Measurements from ENCODE around the gene PLRG1.

Gene PLRG1

DNA sequence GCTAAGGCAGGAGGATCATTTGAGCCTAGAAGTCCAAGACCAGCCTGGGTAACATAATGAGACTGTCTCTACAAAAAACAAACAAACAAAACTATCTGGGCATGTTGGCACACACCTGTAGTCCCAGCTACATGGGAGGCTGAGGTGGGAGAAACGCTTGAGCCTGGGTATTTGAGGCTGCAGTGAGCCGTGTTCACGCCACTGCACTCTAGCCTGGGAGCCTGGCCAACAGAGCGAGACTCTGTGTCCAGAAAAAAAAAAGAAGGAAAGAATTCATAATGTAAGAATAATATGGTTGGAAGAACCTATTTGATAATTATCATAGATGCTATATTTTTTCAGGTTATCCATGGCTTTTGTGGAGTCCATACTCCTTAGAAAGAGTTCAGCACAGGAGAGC lies 32.6 kb downstream of the PLRG1 start:
- DNase-seq (ENCODE audit: low spot score): no peak

DNA sequence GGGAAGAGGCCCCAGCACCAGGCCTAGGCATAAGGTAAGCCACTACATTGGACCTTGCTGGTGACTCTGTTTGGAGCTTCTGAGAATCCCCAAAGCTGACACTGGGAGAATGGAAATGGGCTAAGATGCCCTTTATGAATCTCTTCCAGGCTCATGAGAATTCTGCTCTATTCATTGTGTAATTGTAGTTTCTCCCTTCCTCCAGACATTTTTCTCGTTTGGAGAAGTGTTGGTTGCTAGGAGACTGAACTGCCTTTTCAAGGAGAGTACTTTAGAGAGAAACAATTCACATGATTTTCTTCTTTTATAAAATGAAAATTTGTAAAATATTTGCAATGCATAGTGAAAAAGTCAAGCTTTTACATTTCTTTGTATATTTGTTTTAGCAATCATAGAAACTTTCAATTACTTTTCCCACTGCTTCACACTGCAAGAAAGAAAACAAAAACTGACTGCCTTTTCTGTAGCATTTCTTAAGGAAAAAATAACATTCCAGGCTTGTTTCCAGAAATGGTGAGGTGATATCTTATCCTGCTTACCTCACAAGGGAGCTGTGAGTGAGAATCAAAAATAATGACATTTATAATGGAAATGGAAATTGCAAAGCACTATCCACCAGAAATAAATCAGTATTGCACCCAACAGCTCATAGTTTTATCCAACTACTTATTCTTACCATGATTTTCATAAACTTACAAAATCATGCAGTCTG lies 33.7 kb downstream of the PLRG1 start:
- DNase-seq (ENCODE audit: low spot score): no peak

DNA sequence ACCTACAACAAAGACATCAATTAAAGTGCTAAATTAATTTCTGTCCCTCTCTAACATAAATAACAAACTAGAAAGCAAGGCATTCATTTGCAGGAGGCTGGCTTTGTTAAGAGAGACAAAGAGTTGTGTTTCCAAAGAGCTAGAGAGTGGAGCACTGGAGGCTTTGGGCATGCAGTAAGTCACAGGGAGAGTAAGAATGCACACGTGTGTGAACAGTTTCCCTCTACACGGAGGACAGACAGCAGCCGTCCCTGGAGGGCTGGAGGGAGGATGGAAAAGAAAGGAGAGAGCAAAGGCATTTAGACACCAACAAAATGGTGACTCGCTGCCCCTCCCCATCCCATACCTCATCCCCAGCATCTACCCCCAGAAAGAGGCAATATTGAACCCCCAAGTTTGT lies 38.2 kb downstream of the PLRG1 start:
- DNase-seq (ENCODE audit: low spot score): no peak

DNA sequence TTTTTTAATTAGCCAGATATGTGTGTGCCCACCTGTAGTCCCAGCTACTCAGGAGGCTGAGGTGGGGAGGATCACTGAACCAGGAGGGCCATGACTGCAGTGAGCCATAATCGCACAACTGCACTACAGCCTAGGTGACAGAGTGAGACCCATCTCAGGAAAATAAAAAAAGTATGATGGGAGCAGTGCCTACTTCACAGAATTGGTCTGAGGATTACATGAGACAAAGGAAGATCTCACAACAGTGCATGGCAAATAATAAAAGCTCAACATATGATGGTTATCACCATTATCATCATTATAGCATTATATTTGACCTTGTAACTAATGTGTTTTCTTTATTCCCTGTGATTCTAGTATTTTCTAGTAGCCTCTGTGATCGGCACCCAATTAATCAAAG lies 38.7 kb downstream of the PLRG1 start:
- no peak for DNase-seq (ENCODE audit: low spot score)

DNA sequence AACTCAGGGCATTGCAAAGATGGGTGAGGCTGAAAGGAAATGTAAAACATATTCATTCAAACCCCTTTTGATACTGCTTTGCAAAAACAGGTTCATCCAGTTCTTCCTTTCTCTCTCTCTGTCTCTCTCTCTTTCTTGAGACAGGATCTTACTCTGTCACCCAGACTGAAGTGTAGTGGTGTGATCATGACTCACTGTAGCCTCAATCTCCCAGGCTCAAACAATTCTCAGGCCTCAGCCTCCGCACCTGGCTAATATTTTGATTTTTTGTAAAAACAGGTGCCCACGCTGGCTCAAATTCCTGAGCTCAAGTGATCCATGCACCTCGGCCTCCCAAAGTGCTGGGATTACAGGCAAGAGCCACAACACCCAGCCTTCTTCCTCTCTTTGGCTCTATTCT lies 43.0 kb downstream of the PLRG1 start:
- DNase-seq (ENCODE audit: low spot score): no peak

DNA sequence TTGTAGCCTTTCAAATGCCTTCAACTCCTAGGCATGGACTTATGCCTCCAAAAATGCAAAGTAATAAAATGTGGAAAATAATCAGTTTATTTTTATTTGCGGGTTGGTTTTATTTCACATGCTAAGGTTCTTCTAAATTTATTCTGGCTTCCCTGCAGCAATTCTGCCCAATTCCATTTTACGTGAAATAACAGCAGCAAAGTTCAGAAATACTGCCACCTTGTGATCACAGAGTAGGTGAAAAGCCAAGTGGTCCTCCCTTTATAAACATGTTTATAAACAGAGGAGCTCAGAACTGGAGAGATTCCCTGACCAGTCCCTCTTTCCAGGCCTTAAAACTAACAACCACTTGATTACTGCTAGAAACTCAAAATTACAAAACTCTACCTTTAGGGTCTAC lies 43.9 kb downstream of the PLRG1 start:
- DNase-seq (ENCODE audit: low spot score): no peak

DNA sequence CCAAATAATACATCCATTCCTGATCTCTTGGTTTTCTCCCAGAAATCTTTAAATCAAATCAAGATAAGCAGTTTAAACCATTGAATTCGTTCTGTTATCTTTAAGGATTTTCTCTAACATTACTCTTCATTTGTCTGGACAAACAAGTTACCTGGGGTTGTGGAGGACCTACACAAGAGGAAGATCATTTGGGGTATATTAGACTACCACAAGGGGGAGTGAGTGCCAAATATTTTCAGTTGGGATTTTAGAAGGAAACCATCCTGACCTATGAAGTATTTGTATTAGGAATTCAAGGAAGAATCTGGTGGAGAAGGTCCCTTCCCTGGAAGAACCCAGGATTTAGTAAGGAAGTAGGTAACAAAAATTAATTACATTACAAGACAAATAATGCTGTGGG lies 46.6 kb downstream of the PLRG1 start:
- no peak for DNase-seq (ENCODE audit: low spot score)

DNA sequence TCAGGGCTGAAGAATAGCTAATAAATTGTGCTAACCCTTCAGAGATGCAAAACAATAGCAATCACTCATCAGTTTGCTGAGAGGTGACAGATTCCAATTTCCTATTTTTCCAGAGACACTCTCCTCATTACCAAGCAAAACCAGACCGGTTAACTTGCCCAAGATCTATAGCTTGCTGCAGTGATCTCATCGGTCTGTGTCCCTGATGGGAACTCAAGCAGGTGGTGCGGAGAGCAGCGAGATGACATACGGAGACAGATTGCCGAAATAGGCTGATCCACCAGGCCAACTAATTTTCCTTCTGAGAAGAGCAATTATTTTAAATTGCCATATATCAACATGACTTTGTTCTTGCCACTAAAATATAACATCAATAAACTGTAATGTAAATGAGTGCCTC lies 48.1 kb downstream of the PLRG1 start:
- no peak for DNase-seq (ENCODE audit: low spot score)

DNA sequence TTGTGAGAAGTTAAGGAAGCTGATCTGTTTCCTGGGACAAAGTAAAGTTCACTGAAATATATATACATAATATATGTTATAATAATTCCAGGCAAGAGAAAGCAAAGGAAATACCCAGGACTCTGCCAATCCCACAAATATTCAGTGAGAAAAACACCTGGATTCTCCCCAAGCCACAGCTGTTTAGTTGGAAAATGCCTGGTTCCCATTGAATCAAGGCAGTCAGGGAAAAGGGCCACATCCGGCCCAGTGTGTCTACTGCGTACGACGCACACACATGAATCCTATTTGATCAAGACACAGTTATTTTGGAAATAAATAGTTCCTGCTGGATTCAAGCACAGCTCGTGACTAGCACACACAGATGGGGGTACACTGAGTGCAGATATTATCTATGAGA lies 52.3 kb downstream of the PLRG1 start:
- DNase-seq (ENCODE audit: low spot score): no peak

DNA sequence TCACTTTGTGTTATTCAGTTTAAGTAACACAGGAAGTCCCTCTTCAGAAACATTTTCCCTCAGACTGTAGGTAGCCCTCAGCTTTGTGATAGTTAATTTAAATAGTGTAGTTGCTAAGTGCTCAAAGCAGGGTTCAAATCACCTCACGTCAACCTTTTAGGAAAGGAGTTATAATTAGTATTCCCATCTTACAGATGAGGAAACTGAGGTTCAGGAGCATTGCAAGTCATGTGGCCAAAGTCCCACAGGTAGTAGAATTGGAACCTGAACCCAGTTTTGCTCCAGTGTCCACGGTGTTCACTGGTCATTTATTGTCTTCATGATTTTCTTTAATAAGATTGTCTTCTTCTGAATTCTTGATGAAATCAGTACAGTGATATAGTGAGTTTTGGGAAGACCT lies 54.3 kb downstream of the PLRG1 start:
- no peak for DNase-seq (ENCODE audit: low spot score)

DNA sequence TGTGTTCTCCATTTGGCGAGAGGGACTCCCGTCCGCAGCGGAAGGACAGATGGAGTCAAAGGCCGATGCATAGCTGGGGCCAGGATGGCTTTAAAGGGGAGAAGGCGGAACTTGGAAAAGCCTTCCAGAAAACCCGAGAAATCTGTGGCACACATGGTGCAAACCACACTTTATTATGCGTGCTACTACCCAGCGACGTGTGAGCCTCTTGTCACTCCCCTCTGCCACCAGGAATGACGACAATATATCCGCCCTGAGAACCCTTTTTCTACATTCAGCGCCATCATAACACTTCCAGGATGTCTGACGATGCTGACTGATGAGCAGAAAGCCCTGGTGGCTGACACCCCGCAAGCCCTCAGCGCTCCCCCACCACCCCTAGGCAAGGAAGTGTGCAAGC lies 57.9 kb downstream of the PLRG1 start:
- no peak for DNase-seq (ENCODE audit: low spot score)

DNA sequence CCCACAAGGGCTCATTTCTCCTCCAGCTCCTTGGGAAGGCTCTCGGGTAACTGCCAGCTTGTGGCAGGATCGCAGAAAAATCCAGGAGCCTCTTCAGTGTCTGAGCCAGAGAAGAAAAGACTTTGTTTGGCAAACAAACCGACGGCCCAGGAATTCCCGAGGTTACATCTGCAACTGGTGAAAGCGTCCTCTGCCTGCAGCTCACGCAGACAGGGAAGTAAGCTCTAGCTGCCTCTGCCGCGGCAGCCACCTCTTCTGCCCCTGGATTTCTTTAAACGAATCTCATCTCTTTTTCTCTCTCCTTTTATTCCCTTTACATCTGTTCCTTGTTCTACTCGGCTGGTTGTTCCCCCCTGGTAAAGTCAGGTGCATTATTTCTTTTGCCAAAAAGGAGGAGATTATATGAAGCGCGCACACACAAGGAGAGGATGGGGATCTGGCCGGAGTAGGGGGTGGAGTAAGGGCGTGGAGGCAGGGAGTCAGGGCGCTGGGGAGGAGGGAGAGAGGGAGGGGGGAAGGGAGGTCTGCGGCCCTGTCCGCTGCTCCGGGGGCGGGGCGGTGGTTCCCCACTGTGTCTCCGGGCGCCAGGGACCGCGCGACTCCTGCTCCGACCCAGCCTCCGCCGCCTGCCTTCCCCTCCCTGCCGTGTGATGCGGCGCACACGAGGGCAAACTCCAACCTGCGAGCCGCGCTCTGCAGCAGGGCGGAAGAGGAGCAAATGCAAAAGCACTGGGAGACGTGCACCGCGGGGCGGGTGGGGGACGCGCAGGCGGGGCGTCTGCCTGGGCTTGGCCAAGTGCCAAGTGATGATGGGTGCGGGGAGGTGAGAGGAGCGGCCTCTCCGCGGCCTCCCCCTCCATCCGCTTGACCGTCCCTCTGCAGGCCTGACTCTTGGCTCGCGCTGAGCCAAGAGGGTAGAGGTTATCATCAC lies 58.6 kb downstream of the PLRG1 start, which contains the start of gene DCHS2:
DCHS2 (minus strand) TSS at position 459 of the 931 bp plus-strand sequence; CDS start at position 15, 444 bp downstream.
- peak; percentile 74 for DNase-seq (ENCODE audit: low spot score)

DNA sequence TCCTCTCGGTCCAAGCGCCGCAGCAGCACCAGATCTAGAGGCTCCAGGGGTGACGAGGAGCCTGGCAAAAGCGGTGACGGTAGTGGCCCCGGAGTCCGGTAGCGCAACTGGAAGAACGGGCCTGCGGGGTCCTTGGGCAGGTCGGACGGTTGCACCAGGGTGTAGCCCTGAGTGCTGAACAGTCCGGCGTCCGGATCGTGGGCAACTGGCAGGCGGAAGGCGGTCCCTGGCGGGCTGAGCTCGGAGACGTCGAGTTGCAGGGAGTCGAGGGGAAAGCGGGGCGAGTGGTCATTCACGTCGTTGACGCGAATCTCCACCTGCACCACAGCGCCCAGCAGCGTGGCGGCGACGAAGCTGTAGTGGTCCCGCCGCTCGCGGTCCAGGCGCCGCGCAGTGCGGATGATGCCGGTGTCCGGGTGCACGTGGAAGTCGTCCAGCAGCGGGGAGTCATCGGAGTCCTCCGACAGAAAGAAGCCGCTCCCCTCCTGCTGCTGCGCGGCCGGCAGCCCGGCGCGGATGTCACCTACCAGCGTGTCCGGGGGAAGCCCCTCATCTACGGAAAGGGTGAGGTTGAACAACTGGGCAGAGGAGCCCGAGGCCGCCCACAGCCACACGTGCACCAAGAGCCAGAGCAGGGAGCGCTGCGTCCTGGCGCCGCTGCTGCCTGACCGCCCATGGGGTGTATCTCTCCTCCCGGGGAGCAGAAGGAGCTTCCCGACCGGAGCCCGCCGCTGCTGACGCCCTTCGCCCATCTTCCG lies 59.4 kb downstream of the PLRG1 start:
- DNase-seq (ENCODE audit: low spot score): peak; percentile 64

DNA sequence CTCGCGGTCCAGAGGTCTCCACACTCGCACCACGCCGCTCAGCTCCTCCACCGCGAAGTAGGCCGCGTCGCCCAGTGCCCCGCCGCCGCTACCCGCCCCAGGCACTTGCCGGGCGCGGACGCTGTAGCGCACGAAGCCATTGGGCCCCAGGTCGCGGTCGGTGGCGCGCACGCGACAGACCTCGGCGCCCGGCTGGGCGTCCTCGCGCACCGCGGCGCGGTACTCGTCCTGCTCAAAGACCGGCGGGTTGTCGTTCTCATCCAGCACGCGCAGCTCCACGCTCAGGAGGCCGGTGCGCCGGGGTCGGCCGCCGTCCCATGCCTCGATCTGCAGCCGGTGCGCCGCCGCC lies 60.0 kb downstream of the PLRG1 start:
- no peak for DNase-seq (ENCODE audit: low spot score)

DNA sequence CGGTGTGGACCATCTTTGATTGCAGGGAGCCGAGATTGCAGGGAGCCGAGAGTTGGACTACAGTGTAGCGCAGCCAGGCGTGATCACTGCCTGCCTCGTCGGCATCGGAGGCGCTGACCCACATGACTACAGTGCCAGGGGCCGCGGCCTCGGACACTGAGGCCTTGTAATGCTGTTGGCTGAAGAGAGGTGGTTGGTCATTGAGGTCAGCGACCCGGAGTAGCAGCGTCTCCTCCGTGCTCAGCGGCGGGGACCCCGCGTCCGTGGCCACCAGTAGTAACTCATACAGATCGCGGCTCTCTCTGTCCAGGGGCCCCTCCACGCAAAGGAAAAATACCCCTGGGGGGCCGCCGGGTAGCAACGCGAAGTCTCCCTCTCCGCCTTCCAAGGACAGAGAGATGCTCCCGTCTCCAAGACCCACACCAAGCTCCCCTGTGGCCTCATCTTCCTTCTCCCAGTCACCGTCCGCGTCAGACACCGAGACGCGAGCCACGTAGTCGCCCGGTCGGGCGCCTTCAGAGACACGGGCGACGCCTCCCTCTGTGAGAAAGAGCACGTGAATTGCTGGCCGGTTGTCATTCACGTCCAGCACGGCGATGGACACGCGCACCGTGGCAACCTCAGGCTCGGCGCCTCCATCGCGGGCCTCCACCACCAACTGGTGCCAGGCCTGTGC lies 60.5 kb downstream of the PLRG1 start:
- DNase-seq (ENCODE audit: low spot score): no peak

DNA sequence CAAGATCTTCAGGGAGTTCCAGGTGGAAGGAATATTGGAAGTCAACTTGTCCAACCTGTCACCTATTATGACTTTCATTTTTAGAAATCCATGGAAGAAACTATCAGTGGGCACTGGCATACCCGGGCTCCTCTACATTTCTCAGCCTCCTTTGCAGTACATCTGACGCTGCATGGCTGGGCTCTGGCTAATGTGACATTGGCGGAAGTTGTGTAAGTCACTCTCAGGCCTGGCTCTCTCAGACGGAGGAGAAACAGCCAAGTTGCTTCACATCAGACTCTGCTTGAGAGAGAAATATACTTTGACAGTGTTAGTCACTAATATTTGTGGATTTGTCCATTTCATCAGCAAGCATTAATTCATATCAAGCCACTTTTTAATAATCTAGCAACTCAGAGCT lies 63.1 kb downstream of the PLRG1 start:
- DNase-seq (ENCODE audit: low spot score): no peak

DNA sequence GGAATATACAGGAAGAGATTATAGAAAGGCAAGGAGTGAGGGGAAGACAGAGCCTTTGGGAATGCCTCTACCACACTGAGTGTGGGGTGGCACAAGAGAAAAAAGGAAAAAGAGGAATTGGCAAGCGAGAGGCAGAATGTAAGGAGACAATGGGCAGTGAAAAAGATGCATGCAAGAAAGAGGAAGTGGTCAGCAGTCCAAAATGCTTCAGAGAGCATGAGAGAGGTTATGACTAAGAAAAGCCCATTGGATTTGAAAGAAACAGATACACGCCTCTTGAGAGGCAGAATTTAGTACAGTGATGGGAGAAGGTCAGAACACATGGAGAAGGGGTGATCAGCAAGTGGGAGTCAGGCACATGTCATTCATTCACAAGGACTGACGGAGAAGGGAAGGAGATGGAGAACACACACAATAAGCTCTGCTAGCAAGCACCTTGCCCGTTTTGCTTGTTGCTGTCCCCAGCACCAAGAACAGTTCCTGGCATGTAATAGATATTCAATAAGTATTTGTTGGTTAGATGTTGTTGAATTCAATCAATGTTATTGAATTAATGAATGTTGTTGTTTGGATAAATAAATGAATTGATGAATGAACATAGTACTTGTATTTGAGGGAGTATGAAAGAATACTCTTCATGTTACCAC lies 65.0 kb downstream of the PLRG1 start:
- DNase-seq (ENCODE audit: low spot score): no peak
